ENCODE results near the gene TMBIM6.
"Not testable (repeated sequence)": the region's sequence is repeated elsewhere in the genome, so short reads cannot be mapped to it uniquely, and the experiment has no call there.

TMBIM6 gene

GRCh38 chr12:49767333-49767732 lies 26.0 kb downstream of the TMBIM6 start:
- TF ChIP-seq CTCF (IDR thresholded peaks at IDR 0.05; ENCODE audit: unreplicated experiment in 3 of 3) = no peak
- H3K27me3 Mint-ChIP-seq (ENCODE audit: low read depth) = no peaks in the 10 kb centered on the region
- no peak overlapping the region for H3K27ac Mint-ChIP-seq
- peaks cover 25% of the 10 kb centered on the region for H3K36me3 Mint-ChIP-seq (ENCODE audit: low read depth)
- no peak overlapping the region for H3K4me3 Mint-ChIP-seq
- H3K4me1 Mint-ChIP-seq = no peaks in the 10 kb centered on the region
- no peaks in the 10 kb centered on the region for H3K9me3 Mint-ChIP-seq

GRCh38 chr12:49773102-49773501 lies 31.7 kb downstream of the TMBIM6 start:
- H3K27ac Mint-ChIP-seq; H3K27me3 Mint-ChIP-seq (ENCODE audit: low read depth): not testable (repeated sequence)

GRCh38 chr12:49776413-49776812 lies 35.1 kb downstream of the TMBIM6 start:
- peak; percentile 67 to 83 (median 81) for TF ChIP-seq CTCF (IDR thresholded peaks at IDR 0.05; ENCODE audit: unreplicated experiment in 3 of 3)
- Mint-ChIP-seq H3K4me3 (no peak overlapping the region), H3K36me3 (ENCODE audit: low read depth) (no peaks in the 10 kb centered on the region), H3K27me3 (ENCODE audit: low read depth) (peaks cover 24% of the 10 kb centered on the region), H3K9me3 (no peaks in the 10 kb centered on the region), H3K4me1 (peaks cover 4% of the 10 kb centered on the region), H3K27ac (no peak overlapping the region)

More at GRCh38 chr12:49773102-49773501, 31.7 kb downstream of the TMBIM6 start:
- H3K4me1 Mint-ChIP-seq; H3K4me3 Mint-ChIP-seq; H3K36me3 Mint-ChIP-seq (ENCODE audit: low read depth); H3K9me3 Mint-ChIP-seq: not testable (repeated sequence)

GRCh38 chr12:49776858-49777257 lies 35.5 kb downstream of the TMBIM6 start:
- no peak for TF ChIP-seq CTCF (IDR thresholded peaks at IDR 0.05; ENCODE audit: unreplicated experiment in 3 of 3)
- H3K9me3 Mint-ChIP-seq = no peaks in the 10 kb centered on the region
- H3K27ac Mint-ChIP-seq = no peak overlapping the region
- peaks cover 24% of the 10 kb centered on the region for H3K27me3 Mint-ChIP-seq (ENCODE audit: low read depth)
- H3K36me3 Mint-ChIP-seq (ENCODE audit: low read depth) = no peaks in the 10 kb centered on the region
- peaks cover 4% of the 10 kb centered on the region for H3K4me1 Mint-ChIP-seq
- no peak overlapping the region for H3K4me3 Mint-ChIP-seq

- peaks cover 27% of the 10 kb centered on the region for H3K27me3 Mint-ChIP-seq (ENCODE audit: low read depth)
- no peaks in the 10 kb centered on the region for H3K36me3 Mint-ChIP-seq (ENCODE audit: low read depth)
- H3K27ac Mint-ChIP-seq = no peak overlapping the region
- peaks cover 4% of the 10 kb centered on the region for H3K4me1 Mint-ChIP-seq
- no peaks in the 10 kb centered on the region for H3K9me3 Mint-ChIP-seq
- no peak for TF ChIP-seq CTCF (IDR thresholded peaks at IDR 0.05; ENCODE audit: unreplicated experiment in 3 of 3)
- no peak overlapping the region for H3K4me3 Mint-ChIP-seq
Measured at GRCh38 chr12:49777341-49777740, 36.0 kb downstream of the TMBIM6 start.

GRCh38 chr12:49777800-49778748 lies 36.7 kb downstream of the TMBIM6 start:
- Mint-ChIP-seq H3K27me3 (ENCODE audit: low read depth) (peaks cover 28% of the 10 kb centered on the region), H3K27ac (no peak overlapping the region), H3K4me1 (peaks cover 4% of the 10 kb centered on the region), H3K9me3 (no peaks in the 10 kb centered on the region), H3K36me3 (ENCODE audit: low read depth) (no peaks in the 10 kb centered on the region), H3K4me3 (no peak overlapping the region)
- TF ChIP-seq CTCF (IDR thresholded peaks at IDR 0.05; ENCODE audit: unreplicated experiment in 3 of 3) = peak; percentile 62 to 70 (median 69)

All from nephron (organoid).